ENCODE data around the gene ZNRF1.
A peak's percentile ranks its signal among the peaks of the same experiment; 100 is the strongest.
"Not testable (repeated sequence)": the region's sequence is repeated elsewhere in the genome, so short reads cannot be mapped to it uniquely, and the experiment has no call there.

ZNRF1 gene

GRCh38 chr16:75002474-75002873 is 3.6 kb downstream of the ZNRF1 start:
- no peak for DNase-seq (ENCODE audit: low read depth)

GRCh38 chr16:75003931-75004330 is 5.1 kb downstream of the ZNRF1 start:
- no peak for DNase-seq (ENCODE audit: low read depth)

GRCh38 chr16:75004460-75004859 is 5.6 kb downstream of the ZNRF1 start:
- no peak for DNase-seq (ENCODE audit: low read depth)

GRCh38 chr16:75005697-75006096 is 6.9 kb downstream of the ZNRF1 start:
- no peak for DNase-seq (ENCODE audit: low read depth)

- no peak for DNase-seq (ENCODE audit: low read depth)
Observed at GRCh38 chr16:75007443-75007842, 8.6 kb downstream of the ZNRF1 start.

- no peak for DNase-seq (ENCODE audit: low read depth)
Observed at GRCh38 chr16:75010427-75010826, 11.6 kb downstream of the ZNRF1 start.

- DNase-seq (ENCODE audit: low read depth) = peak; percentile 94
Observed at GRCh38 chr16:75011634-75012307, 12.9 kb downstream of the ZNRF1 start.

- DNase-seq (ENCODE audit: low read depth) = no peak
Observed at GRCh38 chr16:75012380-75013081, 13.7 kb downstream of the ZNRF1 start.

- not testable (repeated sequence) for DNase-seq (ENCODE audit: low read depth)
Observed at GRCh38 chr16:75013123-75013522, 14.3 kb downstream of the ZNRF1 start.

- DNase-seq (ENCODE audit: low read depth) = no peak
Observed at GRCh38 chr16:75014318-75014717, 15.5 kb downstream of the ZNRF1 start.

GRCh38 chr16:75016451-75017081 is 17.7 kb downstream of the ZNRF1 start:
- peak; percentile 56 for DNase-seq (ENCODE audit: low read depth)

- no peak for DNase-seq (ENCODE audit: low read depth)
Observed at GRCh38 chr16:75017670-75018525, 19.1 kb downstream of the ZNRF1 start.

GRCh38 chr16:75019007-75019406 is 20.2 kb downstream of the ZNRF1 start:
- DNase-seq (ENCODE audit: low read depth) = peak; percentile 81

GRCh38 chr16:75019586-75019985 is 20.8 kb downstream of the ZNRF1 start:
- no peak for DNase-seq (ENCODE audit: low read depth)

- DNase-seq (ENCODE audit: low read depth) = no peak
Observed at GRCh38 chr16:75021410-75021809, 22.6 kb downstream of the ZNRF1 start.

- DNase-seq (ENCODE audit: low read depth) = no peak
Observed at GRCh38 chr16:75022567-75022966, 23.7 kb downstream of the ZNRF1 start.

- DNase-seq (ENCODE audit: low read depth) = peak; percentile 79
Observed at GRCh38 chr16:75023009-75023408, 24.2 kb downstream of the ZNRF1 start.

- DNase-seq (ENCODE audit: low read depth) = no peak
Observed at GRCh38 chr16:75024182-75024581, 25.4 kb downstream of the ZNRF1 start.

- no peak for DNase-seq (ENCODE audit: low read depth)
Observed at GRCh38 chr16:75024594-75024993, 25.8 kb downstream of the ZNRF1 start.

GRCh38 chr16:75025761-75026160 is 26.9 kb downstream of the ZNRF1 start:
- DNase-seq (ENCODE audit: low read depth) = peak; percentile 73

GRCh38 chr16:75026239-75026891 is 27.5 kb downstream of the ZNRF1 start:
- DNase-seq (ENCODE audit: low read depth) = peak; percentile 95

- peak; percentile 61 for DNase-seq (ENCODE audit: low read depth)
Observed at GRCh38 chr16:75026892-75027391, 28.1 kb downstream of the ZNRF1 start.
